Ecto neural progenitor cell (in vitro differentiated cells): ENCODE results near the gene PIAS3.
"Not testable (repeated sequence)": the region's sequence is repeated elsewhere in the genome, so short reads cannot be mapped to it uniquely, and the experiment has no call there.

Experiments used
- DNase-seq: peaks from one replicate; pipeline ENCODE4 v3.0.0-alpha.2; 2018; ENCODE audit warnings: low spot score

PIAS3 gene

DNA sequence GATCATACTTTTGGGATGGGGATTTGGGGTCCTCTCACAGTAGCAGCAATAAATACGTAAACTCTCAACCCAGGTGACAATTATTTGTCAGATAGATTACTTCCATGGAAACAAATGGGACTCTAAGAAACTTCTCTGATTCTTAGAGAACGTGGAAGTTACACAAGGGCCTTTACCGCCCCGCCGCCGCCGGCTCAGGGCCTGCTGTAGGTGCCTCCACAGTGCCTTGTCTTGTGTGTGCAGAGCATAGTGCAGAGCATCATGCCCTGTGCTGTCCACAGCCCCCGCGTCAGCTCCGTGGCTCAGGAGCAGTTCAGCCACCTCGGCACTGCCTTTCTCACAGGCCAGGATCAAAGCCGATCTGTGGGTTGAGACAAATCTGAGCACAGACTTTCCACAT lies 15.8 kb upstream of the PIAS3 start:
- no peak for DNase-seq

DNA sequence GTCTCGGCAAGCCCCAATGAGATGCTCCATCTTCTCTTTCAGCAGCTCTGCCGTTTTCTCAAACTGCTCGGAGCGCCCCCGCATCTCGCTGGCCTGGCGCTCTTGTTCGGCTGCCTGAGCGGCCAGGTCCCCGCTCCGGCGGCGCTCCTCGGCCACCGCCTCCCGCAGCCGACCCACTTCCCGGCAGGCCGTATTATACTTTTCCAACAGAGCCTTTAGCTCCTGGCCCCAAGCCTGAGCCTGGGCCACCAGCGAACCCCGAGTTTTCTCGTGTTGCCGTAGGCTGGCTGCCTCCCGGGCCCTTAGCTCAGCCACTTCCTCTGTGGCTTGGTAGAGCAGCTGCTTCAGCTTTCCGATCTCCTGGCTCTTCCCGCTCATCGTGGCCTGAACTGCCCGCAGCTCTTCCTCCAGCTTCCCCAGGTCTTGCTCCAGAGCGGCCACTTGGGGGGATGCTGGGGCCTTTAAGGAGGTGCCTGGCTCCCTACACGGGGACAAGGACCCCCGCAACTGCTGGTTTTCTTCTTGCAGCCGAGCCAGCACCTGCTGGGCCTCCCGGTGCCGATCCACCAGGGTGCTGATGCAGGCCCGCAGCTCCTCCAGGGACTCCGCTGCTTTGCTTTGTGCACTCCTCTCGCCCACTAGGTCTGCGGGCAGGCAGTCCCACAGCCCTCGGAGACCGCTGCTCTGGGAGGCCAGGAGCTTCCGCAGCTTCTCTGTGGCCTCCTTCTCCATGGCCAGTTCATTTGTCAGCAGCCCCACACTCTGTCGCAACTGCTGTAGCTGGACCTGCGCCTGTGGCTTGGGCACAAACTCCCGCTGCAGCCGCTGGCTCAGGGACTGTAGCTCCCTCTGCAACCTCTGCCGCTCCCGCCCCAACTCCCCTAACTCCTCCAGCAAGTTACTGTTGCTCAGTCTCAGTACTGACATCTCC lies 13.4 kb upstream of the PIAS3 start:
- peak; percentile 75 for DNase-seq

DNA sequence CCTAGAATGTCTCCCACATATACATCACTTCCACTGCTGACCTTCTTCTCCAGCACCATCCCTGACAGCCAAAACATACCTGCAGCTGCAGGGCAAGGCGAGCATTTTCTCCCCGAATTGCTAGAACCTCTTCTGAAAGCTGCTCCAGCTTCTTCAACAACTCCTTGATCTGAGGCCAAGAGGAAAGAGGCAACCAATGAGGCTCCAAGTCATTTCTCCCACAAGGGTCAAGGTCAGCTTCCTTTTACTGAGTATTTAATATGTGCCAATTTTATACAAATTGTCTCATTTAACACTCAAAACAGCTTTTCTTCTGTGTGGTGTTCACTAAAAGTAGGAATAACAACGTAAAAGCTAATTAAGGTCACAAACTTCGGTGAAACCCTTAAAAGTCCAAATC lies 9.4 kb upstream of the PIAS3 start:
- DNase-seq: no peak

DNA sequence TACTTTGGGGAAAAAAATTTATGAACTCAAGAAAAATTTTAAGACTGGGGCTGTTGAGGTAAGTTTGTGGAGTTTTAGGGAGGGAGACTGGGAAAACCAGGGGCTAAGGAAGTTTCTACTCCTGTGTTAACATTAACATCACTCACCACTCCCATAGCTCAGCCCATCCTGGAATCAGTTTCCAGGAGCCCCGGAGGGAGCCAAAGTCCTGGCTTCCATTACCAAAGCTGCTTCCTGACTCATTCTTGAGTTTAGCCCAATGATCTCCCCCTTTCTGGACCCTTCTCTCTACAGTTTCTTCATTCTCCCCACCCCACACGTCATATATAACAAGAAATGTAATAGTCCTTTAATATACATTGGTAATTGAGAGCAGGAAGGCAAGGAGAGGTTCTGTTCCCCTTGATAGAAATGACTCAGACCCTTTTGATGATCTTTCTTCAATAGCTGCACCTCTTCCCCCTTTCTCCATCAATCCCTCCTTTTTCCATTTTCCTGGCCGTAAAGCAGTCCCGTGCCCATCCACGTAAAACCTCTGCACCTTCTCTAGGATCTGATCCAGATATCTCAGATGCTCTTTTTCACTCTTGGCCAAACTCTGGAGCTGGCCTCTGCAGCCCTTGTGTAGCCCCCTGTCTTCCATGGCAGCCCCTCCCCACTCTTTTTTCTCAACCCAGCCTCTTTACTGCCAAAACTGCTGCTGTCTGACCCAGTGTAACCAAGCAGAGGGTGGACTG lies 4.6 kb upstream of the PIAS3 start:
- no peak for DNase-seq

DNA sequence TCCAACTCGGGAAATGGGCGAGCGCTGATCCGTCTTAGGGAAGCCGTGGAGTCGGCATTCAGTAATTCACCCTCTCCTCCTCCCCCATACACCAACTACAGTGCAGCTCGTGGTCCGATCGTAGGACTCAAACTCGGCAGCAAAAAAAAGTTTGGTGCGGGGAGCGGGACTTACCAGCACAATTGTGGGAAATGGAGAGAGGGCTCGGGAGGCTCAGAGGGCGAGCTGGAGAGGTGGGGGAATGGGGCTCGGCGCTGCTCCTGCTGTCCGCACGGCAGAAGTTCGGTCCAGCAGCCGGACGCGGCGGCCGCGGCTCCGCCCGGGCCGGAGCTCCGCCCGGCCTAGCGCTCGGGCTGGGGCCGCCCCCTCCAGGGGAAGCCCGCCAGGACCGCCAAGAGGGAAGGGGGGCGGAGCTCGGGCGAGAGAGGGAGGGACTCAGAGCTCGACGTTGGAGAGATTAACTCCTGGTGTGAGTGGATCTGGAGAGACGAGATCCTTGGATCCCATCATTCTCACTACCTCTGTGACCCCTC lies 676 bp upstream of the PIAS3 start:
- peak; percentile 89 for DNase-seq

DNA sequence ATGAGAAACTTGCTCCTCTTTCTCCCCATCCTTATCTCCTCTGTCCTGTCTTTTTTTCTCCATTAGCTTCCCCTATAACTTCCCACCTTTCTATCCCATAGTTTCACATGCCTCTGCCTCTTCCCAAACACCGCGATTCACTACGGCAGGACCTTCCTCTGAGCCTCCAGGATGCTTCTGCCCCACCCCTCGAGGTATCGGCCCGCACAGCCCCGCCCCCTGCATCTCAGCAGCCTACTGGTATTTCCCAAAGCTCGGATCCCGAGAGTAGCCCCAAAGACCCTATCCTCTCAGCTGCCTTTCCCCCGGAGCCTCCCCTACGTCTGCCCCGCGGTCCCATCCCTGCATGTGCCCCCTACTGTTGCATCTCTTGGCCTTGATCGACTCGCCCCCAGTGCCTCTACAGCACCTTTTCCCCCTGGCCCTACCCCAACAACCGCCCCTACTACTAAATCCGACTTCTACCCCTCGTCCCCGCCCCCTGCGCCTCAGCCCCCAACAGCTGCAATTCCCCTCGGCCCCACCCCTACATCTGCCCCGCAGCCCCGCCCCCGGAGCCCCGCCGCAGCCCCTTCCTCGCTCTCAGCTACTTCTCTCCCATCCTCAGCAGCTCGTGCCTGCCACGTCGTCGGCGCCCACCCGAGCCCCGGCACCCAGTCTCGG lies 512 bp downstream of the PIAS3 start:
- DNase-seq: no peak

DNA sequence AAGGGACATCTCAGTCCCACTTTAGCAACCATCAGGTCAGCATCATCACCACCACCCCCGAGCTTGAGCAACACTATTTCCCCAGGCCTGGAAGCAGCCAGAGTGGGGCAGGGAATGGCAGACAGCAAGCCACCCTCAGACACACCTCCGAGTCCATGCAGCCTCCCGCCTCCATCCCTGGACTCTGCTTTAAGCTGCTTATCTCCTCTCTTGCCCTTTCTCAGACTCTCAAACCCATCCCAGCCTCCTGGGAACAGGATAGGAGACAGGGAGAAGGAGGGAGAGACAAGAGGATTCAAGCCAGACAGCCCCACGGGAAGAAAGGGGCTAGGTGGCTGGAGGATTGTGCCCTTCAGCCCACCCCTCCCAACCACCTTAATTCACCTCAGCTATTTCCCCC lies 1.7 kb downstream of the PIAS3 start:
- no peak for DNase-seq

DNA sequence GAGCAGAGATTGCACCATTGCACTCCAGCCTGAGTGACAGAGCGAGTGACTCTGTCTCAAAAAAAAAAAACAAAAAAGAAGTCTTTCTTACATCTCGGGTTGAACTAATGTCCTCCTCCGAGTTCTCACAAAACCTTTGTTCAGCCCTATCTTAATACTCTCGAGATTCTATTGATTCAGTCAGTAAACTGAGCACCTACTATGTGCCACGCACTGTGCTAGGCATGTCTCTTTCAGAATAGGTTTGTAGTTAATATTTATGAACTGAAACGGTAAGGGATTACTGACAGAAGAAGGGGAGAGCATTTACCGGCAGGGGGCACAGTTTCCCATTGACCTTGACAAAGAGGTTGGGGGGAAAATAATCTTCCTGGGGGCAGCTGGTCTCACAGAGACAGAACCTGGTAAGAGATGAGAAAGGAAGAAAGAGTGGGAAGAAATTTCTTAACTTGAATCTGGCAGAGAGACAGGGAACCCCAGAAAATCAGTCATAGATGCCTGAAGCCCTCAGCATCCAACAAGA lies 3.4 kb downstream of the PIAS3 start:
- no peak for DNase-seq

DNA sequence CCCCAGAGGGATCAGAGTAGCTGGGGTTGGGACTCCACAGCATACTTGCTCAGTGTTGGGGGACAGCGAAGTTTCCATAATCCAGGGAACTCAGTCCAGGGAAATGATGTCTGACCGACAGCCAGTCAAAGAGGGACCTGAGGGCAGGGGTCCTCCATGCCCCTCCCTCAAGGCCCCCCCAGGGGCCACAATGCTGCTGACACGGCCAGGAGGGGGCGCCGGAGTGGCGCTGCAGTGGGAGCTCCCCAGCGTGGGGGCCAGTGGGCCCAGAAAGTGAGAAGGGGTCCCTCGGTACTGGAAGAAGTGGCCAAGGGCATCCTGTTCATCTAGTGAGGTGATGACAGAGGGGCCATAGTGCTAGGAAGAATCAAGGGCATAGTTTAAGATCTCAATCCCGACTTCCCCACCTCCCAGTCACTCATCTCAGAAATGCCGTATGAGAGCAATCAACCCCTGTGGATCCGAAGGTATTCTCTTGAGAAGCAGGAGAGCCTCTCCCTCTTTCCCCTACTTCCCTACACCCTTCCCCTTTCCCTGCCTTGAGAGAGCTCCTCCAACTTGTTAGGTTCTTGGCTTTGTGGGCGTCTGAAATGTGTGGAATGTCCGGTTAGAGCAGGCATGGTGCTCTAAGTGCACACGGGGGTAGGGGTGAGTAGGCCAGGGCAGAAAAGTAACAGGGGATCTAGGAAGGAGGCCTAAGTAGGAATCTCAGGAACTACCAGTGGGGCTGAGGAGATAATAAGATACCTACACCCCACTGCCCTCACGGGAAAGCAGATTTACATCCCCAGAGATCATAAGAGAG lies 9.3 kb downstream of the PIAS3 start:
- DNase-seq: no peak

DNA sequence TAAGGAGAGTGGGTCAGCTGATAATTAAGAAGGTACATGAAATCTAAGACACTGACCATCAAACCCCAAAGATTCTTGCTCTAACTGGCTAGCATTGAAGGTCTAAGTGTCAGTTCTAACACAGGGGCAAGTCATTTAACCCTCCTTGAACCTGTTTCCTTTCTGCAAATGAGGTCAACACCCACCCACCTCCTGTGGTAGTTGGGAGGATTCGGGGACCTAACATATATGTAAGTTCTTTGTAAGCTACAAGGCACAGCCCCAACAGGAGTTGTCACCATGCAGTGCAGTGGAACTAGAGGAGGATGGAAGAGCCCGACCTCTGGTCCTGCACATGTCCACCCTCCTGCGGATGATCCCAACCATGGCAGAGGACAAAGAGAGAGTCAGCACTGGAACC lies 11.1 kb downstream of the PIAS3 start:
- DNase-seq: no peak

DNA sequence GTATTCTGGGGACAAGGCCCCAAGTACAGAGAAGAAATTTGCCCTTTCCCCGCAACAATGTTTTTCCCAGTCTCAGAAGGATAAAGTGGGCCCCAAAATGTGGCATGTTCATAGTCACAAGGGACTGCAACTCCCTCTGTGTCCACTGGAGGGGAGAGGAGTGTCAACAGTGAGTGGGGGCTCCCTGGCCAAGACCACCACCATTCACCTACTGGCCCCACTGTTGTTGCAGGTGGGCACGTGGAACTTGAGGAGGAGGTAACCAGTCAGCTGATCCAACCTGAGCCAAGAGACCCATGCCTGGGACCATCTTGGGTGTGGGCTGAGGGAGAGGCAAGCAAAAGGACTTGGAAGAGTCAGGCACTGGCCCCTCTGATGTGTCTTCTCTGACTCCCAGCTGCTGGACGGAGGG lies 12.7 kb downstream of the PIAS3 start:
- peak; percentile 58 for DNase-seq

DNA sequence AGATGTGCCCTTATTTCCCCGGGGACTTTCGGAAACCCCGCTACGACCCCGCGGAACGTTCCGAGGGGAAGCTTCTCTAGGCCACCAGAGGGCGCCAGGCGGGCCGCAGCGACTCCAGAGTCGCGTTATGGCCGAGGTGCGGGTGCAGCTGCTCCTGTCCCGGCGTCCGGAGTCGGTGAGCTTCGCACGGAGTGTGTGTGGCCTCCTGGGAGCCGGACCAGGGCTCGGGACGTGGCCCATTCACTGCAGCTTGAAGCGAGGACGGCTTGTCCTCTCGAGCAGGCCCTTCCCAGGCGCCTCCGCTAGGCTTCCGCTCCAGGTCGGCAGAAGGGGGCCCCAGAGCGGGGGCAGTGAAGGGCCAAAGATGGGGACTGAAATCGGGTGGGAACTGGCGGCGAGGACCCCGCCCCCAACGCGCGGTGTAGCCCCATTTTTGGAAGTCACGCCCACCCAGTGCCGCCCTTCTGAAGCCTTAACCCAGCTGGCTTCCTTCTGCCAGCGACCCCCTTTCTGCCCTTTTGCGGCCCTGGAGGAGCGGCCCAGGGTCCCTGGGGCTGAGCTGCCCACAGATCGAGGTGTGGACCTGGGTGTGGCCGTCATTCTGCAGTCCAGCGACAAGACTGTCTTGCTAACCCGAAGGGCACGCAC lies 13.2 kb downstream of the PIAS3 start, which contains the start of gene NUDT17:
NUDT17 (plus strand) TSS at position 117 of the 648 bp plus-strand sequence; CDS start at position 128, 11 bp downstream.
- DNase-seq: peak; percentile 90

DNA sequence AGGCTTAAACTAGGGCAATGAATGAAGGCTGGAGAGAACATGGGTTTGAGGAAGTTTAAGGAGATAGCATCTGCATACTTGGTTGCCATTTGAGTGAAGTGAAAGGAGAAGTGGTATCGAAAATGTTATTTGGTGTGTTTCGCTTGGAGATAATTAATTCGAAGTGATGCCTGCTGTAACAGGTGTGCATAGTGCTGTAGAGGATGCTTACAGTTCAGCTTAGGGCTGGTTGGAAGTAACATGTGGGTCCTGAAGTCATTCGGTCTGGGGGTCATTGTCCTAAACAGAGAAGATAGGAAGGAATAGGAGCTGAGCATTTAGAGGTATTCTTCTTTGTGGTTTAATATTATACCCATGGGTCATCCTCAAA lies 13.8 kb downstream of the PIAS3 start:
- DNase-seq: no peak

DNA sequence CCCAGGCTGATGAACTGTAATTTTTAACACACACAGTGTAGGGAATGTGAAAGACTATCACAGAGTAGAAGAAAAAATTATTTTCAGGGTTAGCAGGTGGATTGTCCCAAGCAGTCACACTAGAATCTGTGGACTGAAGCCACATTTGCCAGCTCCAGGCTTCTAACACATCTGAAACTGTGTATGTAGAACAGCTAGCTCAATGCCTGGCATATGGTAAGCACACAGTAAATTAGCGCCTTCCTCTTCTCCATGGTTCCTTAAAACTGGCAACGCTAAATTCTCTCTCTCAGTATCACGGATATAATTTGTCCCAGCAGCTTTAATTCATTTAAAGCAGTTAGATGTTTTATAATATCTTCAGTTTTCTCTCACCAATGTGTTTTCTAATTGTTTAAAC lies 15.8 kb downstream of the PIAS3 start:
- DNase-seq: no peak

DNA sequence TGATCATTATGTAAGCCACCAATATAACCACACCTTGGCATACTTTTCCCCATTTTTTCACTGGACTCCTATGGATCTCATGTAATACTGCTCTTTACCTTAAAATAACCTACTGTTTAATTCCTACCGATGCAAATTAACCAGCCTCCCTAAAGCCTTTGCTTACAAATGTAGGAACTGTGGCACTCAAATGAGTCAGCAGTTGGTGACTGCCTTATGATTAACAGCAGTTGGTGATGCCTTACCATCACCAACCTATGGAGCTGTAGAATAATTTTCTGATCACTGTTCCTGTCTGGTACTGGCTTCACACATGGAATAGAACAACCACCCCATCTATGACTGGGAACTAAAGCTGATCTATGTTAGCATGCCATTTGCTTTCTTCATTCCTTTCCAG lies 21.2 kb downstream of the PIAS3 start:
- no peak for DNase-seq

DNA sequence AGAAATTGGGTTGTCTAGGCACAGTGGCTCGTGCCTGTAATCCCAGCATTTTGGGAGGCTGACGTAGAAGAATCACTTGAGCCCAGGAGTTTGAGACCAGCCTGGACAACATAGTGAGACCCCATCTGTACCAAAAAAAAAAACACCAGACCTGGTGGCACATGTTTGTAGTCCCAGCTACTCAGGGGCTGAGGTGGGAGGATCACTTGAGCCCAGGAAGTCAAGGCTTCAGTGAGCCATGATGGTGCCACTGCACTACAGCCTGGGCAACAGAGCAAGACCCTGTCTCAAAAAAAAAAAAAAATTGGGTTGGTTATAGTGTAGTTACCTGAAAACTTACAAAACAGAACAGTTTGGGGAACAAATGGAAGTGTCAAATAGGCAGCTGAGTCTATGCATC lies 28.1 kb downstream of the PIAS3 start:
- DNase-seq: not testable (repeated sequence)

DNA sequence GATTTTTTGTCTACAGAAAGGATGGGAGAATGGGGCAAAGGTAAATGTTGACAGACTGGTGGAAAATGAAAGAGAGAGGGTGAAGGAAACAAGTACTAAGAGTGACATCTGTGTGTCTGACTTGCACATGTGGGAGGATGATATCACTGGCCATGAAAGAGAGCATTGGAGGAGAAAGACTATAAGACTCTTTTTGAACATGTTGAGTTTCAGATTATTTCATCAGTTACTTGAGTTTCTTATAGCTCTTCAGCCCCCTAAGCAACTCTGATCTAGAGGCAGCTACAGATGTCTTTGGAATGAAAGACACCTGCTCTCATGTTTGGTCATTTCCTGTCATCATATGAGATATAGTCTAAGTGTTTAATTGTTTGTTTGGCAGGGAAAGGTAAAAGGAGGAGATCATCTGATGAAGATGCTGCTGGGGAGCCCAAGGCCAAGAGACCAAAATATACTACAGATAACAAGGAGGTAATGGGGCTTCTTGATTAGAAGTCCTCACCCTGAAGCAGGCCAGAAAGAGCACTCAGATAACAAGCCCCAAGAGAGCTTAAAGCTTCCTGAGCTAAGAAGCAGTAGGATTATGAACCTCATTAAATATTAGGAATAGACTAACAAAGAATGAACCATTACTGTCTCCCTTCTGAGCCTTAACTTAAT lies 30.4 kb downstream of the PIAS3 start:
- DNase-seq: no peak

DNA sequence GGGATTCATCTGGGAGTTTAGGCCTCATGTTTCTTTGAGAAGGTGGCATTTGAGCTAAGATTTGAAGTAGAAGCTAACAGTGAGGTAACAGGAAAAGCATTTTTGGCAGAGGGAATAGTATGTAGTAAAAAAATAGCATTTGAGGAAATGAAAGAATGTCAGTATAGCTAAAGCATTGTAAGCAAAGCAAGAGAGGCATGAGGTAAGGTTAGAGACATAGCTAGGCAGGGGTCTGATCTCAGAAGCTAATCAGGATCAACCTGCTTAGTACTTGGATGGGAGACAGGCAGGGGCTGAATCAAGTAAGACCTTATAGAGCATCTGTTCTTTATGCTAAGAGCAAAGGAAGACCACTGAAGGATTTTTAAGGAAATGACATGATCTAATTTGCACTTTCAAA lies 30.9 kb downstream of the PIAS3 start:
- DNase-seq: no peak

DNA sequence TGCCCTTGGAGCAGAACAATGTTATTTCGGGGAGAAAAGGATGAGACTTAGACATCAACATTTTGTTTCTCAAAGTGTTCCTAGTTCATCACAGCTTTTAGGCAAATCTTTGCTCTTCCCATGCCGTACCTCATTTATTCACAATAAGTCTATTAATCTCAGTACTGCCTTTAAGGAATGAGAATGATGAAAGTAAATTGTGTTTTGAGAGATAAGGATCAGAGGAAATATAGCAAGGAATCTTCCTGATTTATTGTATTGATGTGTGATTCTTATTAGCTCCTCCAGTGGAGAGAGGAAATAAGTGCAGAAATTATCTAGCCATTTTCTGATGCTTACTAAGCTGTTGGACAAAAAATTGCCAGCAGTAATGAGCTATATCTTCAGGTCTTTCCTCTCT lies 32.9 kb downstream of the PIAS3 start:
- no peak for DNase-seq

DNA sequence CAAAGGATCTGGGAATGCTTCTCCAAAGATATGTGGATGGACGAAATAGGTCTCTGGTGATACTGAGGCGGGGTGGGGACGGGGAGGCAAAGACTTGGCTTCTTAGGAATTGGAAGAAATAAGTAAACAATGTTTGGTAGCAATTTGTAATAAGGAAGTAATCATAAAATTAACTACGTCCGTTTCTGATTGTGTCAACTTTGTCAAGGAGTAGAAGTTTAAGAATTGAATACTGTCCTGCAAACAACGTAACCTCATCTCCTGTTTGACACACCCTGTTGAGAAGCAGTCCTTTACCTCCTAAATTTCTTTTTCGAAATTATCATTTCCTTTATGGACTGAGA lies 34.4 kb downstream of the PIAS3 start:
- no peak for DNase-seq
